HepG2 (cell line): Measurements from ENCODE around the gene FGFR2. TPM values are rescaled to one million over a fixed set of nuclear protein-coding genes. Genes with fewer than 3 reads are reported as not detected.

Experiments
- FOXK1 ChIP-seq: sonication (generic); formaldehyde crosslinking; IDR thresholded peaks from 2 replicates; pipeline ENCODE4 v1.4.0; 2020; ENCODE audit warnings: low read depth, missing genetic modification reagents, borderline replicate concordance
- IRF2 ChIP-seq: IDR thresholded peaks from 2 replicates; pipeline ENCODE4 v1.6.1; 2018; ENCODE audit warnings: missing genetic modification reagents, missing compliant biosample characterization
- LRRFIP1 ChIP-seq: sonication (generic); formaldehyde crosslinking; conservative IDR thresholded peaks from 2 replicates; pipeline ENCODE4 v1.4.0; 2020; ENCODE audit warnings: missing genetic modification reagents
- MED8 ChIP-seq: sonication (generic); formaldehyde crosslinking; IDR thresholded peaks from 2 replicates; pipeline ENCODE4 v1.8.1; 2023; ENCODE audit warnings: mild to moderate bottlenecking, missing genetic modification reagents; ENCODE audit not compliant: insufficient replicate concordance
- MYPOP ChIP-seq: sonication (generic); formaldehyde crosslinking; IDR thresholded peaks from 2 replicates; pipeline ENCODE4 v1.8.1; 2023; ENCODE audit warnings: mild to moderate bottlenecking, moderate library complexity, missing genetic modification reagents
- PBX3 ChIP-seq: sonication (generic); formaldehyde crosslinking; IDR thresholded peaks from 2 replicates; pipeline ENCODE4 v1.8.1; 2023; ENCODE audit warnings: missing genetic modification reagents, inconsistent platforms, borderline replicate concordance
- PPARG ChIP-seq: conservative IDR thresholded peaks from 2 replicates; pipeline ENCODE4 v1.6.1; 2016; ENCODE audit warnings: missing biosample characterization, missing genetic modification reagents
- SMAD3 ChIP-seq: sonication (generic); formaldehyde crosslinking; IDR thresholded peaks from 2 replicates; pipeline ENCODE4 v1.4.0; 2020; ENCODE audit warnings: missing genetic modification reagents
- SP4 ChIP-seq: sonication (generic); formaldehyde crosslinking; IDR thresholded peaks from 2 replicates; pipeline ENCODE4 v1.8.1; 2023; ENCODE audit warnings: mild to moderate bottlenecking, missing genetic modification reagents
- ZBTB39 ChIP-seq: sonication (generic); formaldehyde crosslinking; IDR thresholded peaks from 2 replicates; pipeline ENCODE4 v1.5.0; 2020; ENCODE audit warnings: missing genetic modification reagents
- ZFP36L1 ChIP-seq: sonication (generic); formaldehyde crosslinking; IDR thresholded peaks from 2 replicates; pipeline ENCODE4 v1.8.0; 2022; ENCODE audit warnings: mild to moderate bottlenecking, missing genetic modification reagents, moderate library complexity
- ZNF431 ChIP-seq: sonication (generic); formaldehyde crosslinking; IDR thresholded peaks from 2 replicates; pipeline ENCODE4 v1.9.0; 2022; ENCODE audit warnings: missing genetic modification reagents, low read depth, mild to moderate bottlenecking, borderline replicate concordance
- ZNF496 ChIP-seq: sonication (generic); formaldehyde crosslinking; IDR thresholded peaks from 2 replicates; pipeline ENCODE4 v1.8.1; 2023; ENCODE audit warnings: mild to moderate bottlenecking, moderate library complexity, missing genetic modification reagents; ENCODE audit not compliant: insufficient replicate concordance
- ZNF503 ChIP-seq: sonication (generic); formaldehyde crosslinking; IDR thresholded peaks from 2 replicates; pipeline ENCODE4 v1.4.0; 2020; ENCODE audit warnings: missing genetic modification reagents
- ZNF574 ChIP-seq: sonication (generic); formaldehyde crosslinking; IDR thresholded peaks from 2 replicates; pipeline ENCODE4 v1.4.0; 2020; ENCODE audit warnings: missing genetic modification reagents
- ZNF670 ChIP-seq: sonication (generic); formaldehyde crosslinking; IDR thresholded peaks from 2 replicates; pipeline ENCODE4 v1.8.0; 2022; ENCODE audit warnings: mild to moderate bottlenecking, missing genetic modification reagents, borderline replicate concordance
- polyA plus RNA-seq, 8 experiments: library from polyadenylated mRNA; depleted of rRNA in 3 of 8; stranded (reverse) in 7 of 8; unstranded in 1 of 8; fragments of >200 nt; fragmentation: Illumina TruSeq in 4 of 8; extraction: Trizol in 4 of 8; gene quantifications; 2 replicates each; pipeline versions ENCODE4 v1.2.1 to v1.2.3, GENCODE V29; 2011 to 2016; ENCODE audit warnings: low read depth in 4 of 8, missing spikeins in 1 of 8, mixed read lengths in 1 of 8; ENCODE audit not compliant: insufficient read depth in 1 of 8
- total RNA-seq, 5 experiments: library from RNA; depleted of rRNA; stranded (reverse); fragments of >200 nt; fragmentation: Illumina TruSeq; extraction: Trizol; gene quantifications; 2 replicates each; pipeline ENCODE4 v1.2.3, GENCODE V29; 2016; ENCODE audit warnings: low read depth in 1 of 5

FGFR2 gene
- total and polyA plus RNA-seq, 2 of the 13 experiments (the other 11 are each of a cell fraction or from before 2014, with no cell fraction given): 1.6 to 2.6 TPM

GRCh38 chr10:121608469-121609190 lies 10.4 kb upstream of the FGFR2 start (continued):
- TF ChIP-seq LRRFIP1 (CRISPR knock-in tag) (no peak), ZFP36L1 (CRISPR knock-in tag) (no peak), MYPOP (CRISPR knock-in tag) (peak; percentile 62; the same call in 1 of the 2 replicates), IRF2 (CRISPR knock-in tag) (no peak), ZNF431 (CRISPR knock-in tag) (no peak), ZNF503 (CRISPR knock-in tag) (no peak), ZNF574 (no peak; the same call in 1 of the 2 replicates), PBX3 (CRISPR knock-in tag) (no peak), MED8 (CRISPR knock-in tag) (no peak), ZNF496 (CRISPR knock-in tag) (no peak), FOXK1 (no peak), PPARG (CRISPR knock-in tag) (no peak), SMAD3 (CRISPR knock-in tag) (no peak), ZNF670 (CRISPR knock-in tag) (no peak), ZBTB39 (CRISPR knock-in tag) (no peak), SP4 (CRISPR knock-in tag) (peak; percentile 57; the same call in 1 of the 2 replicates)
